Mammary epithelial cell (primary cell): ENCODE measurements around the gene HSCB.

Experiments
- EZH2 ChIP-seq: IDR thresholded peaks from 2 replicates; pipeline ENCODE4 v1.6.1; 2012; ENCODE audit warnings: low read length, inconsistent platforms, borderline replicate concordance
- TF ChIP-seq, protein P1 (sequence below), 2 donors: IDR thresholded peaks in 1 of 2; conservative IDR thresholded peaks in 1 of 2; 2 replicates each; pipeline ENCODE4 v1.5.1; 2011 to 2012; ENCODE audit warnings: inconsistent platforms in 2 of 2, low read length in 2 of 2, mild to moderate bottlenecking in 2 of 2, control low read depth in 1 of 2, low read depth in 1 of 2; ENCODE audit not compliant: insufficient read depth in 1 of 2; ENCODE audit errors: extremely low read depth in 1 of 2

DNA sequence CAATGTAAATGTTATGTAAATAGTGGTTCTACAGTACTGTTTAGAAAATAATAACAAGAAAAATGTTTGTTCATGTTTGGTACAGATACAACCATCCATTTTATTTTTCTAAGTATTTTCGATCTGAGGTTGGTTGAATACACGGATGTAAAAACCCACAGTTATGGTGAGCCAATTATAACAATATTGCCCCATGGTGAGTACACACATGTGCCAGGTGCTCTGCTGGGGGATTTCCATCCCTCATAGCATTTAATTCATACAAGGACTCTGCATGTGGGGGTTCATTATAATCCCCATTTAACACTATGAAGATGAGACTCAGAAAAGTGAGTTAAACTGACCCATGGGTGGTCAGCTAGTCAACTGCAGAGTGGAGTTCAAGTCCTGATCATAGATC lies 38.9 kb upstream of the HSCB start:
- TF ChIP-seq, protein P1, sequence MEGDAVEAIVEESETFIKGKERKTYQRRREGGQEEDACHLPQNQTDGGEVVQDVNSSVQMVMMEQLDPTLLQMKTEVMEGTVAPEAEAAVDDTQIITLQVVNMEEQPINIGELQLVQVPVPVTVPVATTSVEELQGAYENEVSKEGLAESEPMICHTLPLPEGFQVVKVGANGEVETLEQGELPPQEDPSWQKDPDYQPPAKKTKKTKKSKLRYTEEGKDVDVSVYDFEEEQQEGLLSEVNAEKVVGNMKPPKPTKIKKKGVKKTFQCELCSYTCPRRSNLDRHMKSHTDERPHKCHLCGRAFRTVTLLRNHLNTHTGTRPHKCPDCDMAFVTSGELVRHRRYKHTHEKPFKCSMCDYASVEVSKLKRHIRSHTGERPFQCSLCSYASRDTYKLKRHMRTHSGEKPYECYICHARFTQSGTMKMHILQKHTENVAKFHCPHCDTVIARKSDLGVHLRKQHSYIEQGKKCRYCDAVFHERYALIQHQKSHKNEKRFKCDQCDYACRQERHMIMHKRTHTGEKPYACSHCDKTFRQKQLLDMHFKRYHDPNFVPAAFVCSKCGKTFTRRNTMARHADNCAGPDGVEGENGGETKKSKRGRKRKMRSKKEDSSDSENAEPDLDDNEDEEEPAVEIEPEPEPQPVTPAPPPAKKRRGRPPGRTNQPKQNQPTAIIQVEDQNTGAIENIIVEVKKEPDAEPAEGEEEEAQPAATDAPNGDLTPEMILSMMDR (conservative IDR thresholded peaks at IDR 0.05 in 1 of 2, IDR thresholded peaks at IDR 0.05 in 1 of 2; ENCODE audit: extremely low read depth in 1 of 2, insufficient read depth in 1 of 2, low read depth in 1 of 2, low read length in 2 of 2), result no peak
- no peak for TF ChIP-seq EZH2
